Endothelial cell of umbilical vein (primary cell): Measurements from ENCODE around the gene ZNF804A. TPM values are rescaled to one million over a fixed set of nuclear protein-coding genes. Genes with fewer than 3 reads are reported as not detected.

Source experiments
- BruUV-seq: library from RNA; stranded (reverse); fragments of 400-500 nt; replicated peaks from 2 replicates; lab custom pipeline; 2021; lab: Mats Ljungman, UMichigan
- CTCF ChIA-PET: fragments of 300-600, 350-600 bp; sonication (Branson Sonifier 250); formaldehyde crosslinking; loops from one replicate; lab custom pipeline; 2021; ENCODE audit warnings: antibody characterized with exemption, inconsistent platforms; lab: Charles Lee
- POLR2A ChIA-PET: fragments of 300-600, 350-600 bp; sonication (Branson Sonifier 250); formaldehyde crosslinking; loops from one replicate; lab custom pipeline; 2021; ENCODE audit warnings: antibody characterized with exemption, inconsistent platforms; lab: Charles Lee
- DNase-seq: peaks from one replicate; pipeline ENCODE4 v3.0.0-alpha.2; 2011; ENCODE audit warnings: low read depth, low spot score
- FAIRE-seq: peaks from 2 replicates; lab custom pipeline; 2011; peaks lifted over from hg19 to GRCh38; lab: Jason Lieb, UNC
- H2AFZ ChIP-seq: 2 replicates; pipeline ENCODE4 v1.6.0; 2012; ENCODE audit warnings: low read depth, low read length, control low read depth, inconsistent platforms
- H3K27ac ChIP-seq: 2 replicates; pipeline ENCODE4 v1.5.1; 2011; ENCODE audit warnings: low read depth, mild to moderate bottlenecking, control low read depth, low read length, moderate library complexity; ENCODE audit not compliant: insufficient read depth
- H3K27me3 ChIP-seq, 2 experiments: 2 replicates each; pipeline versions ENCODE4 v1.6.0 to v1.6.1; 2011; ENCODE audit warnings: low read length in 2 of 2, mixed read lengths in 1 of 2; ENCODE audit not compliant: control insufficient read depth in 2 of 2, insufficient read depth in 2 of 2
- H3K36me3 ChIP-seq, 2 experiments: 2 replicates in 1 of 2; 3 replicates in 1 of 2; pipeline ENCODE4 v1.5.1; 2011; ENCODE audit warnings: low read length in 2 of 2, mild to moderate bottlenecking in 1 of 2, moderate library complexity in 1 of 2; ENCODE audit not compliant: control insufficient read depth in 2 of 2, insufficient read depth in 2 of 2; ENCODE audit errors: extremely low read depth in 1 of 2
- H3K4me1 ChIP-seq: 3 replicates; pipeline ENCODE4 v1.5.1; 2011; ENCODE audit warnings: mild to moderate bottlenecking, low read length; ENCODE audit not compliant: control insufficient read depth, insufficient read depth; ENCODE audit errors: extremely low read depth
- H3K4me2 ChIP-seq: 2 replicates; pipeline ENCODE4 v1.6.1; 2011; ENCODE audit warnings: low read length, control low read depth, mixed read lengths; ENCODE audit not compliant: insufficient read depth
- H3K4me3 ChIP-seq, 3 experiments: fragments of 200-600 bp in 1 of 3; sonication (generic), shearing (Covaris generic) in 1 of 3; replicated peaks in 1 of 3; 2 replicates each; pipeline ENCODE4 v1.5.1; 2011 to 2016; ENCODE audit warnings: control low read depth in 3 of 3, low read length in 3 of 3, mild to moderate bottlenecking in 2 of 3, inconsistent platforms in 1 of 3, low read depth in 1 of 3, moderate library complexity in 1 of 3; ENCODE audit not compliant: insufficient read depth in 1 of 3
- H3K79me2 ChIP-seq: 2 replicates; pipeline ENCODE4 v1.6.0; 2012; ENCODE audit warnings: low read length, inconsistent platforms; ENCODE audit not compliant: control insufficient read depth, insufficient read depth
- H3K9ac ChIP-seq: replicated peaks from 2 replicates; pipeline ENCODE3; 2011; ENCODE audit warnings: low read length, control low read depth; ENCODE audit not compliant: insufficient read depth; ENCODE audit errors: extremely low read depth
- H3K9me1 ChIP-seq: replicated peaks from 3 replicates; pipeline ENCODE4 v1.6.0; 2011; ENCODE audit warnings: mild to moderate bottlenecking, low read length; ENCODE audit not compliant: control insufficient read depth, insufficient read depth; ENCODE audit errors: extremely low read depth
- H3K9me3 ChIP-seq: replicated peaks from 2 replicates; pipeline ENCODE4 v1.5.1; 2012; ENCODE audit warnings: low read length, inconsistent platforms; ENCODE audit not compliant: control insufficient read depth, insufficient read depth
- H4K20me1 ChIP-seq: replicated peaks from 2 replicates; pipeline ENCODE3; 2011; ENCODE audit warnings: mild to moderate bottlenecking, low read length; ENCODE audit not compliant: control insufficient read depth, insufficient read depth; ENCODE audit errors: extremely low read depth
- CTCF ChIP-seq, 2 donors: IDR thresholded peaks; 1 replicate in 1 of 2; 2 replicates in 1 of 2; pipeline ENCODE4 v1.5.1; 2011; ENCODE audit warnings: low read length in 2 of 2, mild to moderate bottlenecking in 2 of 2, moderate library complexity in 2 of 2, control low read depth in 1 of 2, inconsistent platforms in 1 of 2, low read depth in 1 of 2; ENCODE audit not compliant: insufficient read depth in 1 of 2; ENCODE audit errors: extremely low read depth in 1 of 2
- EZH2 ChIP-seq: IDR thresholded peaks from 2 replicates; pipeline ENCODE4 v1.6.1; 2012; ENCODE audit warnings: borderline replicate concordance, low read depth, mild to moderate bottlenecking, moderate library complexity, low read length, inconsistent platforms; ENCODE audit not compliant: severe bottlenecking
- FOS ChIP-seq: IDR thresholded peaks from 2 replicates; pipeline ENCODE4 v1.6.1; 2011; ENCODE audit warnings: mild to moderate bottlenecking, low read length, moderate library complexity, borderline replicate concordance; ENCODE audit not compliant: insufficient read depth
- GATA2 ChIP-seq: IDR thresholded peaks from 2 replicates; pipeline ENCODE4 v1.7.0; 2011; ENCODE audit warnings: low read depth, mild to moderate bottlenecking, moderate library complexity, mixed read lengths, low read length; ENCODE audit not compliant: insufficient read length, insufficient read depth
- JUN ChIP-seq: IDR thresholded peaks from 2 replicates; pipeline ENCODE4 v1.6.1; 2011; ENCODE audit warnings: borderline replicate concordance, low read depth; ENCODE audit not compliant: insufficient read length, insufficient read depth
- MYC ChIP-seq: IDR thresholded peaks from one replicate; pipeline ENCODE4 v1.6.1; 2011; ENCODE audit warnings: mild to moderate bottlenecking, low read depth, low read length
- POLR2A ChIP-seq: IDR thresholded peaks from 2 replicates; pipeline ENCODE4 v1.6.1; 2012; ENCODE audit warnings: low read depth, mild to moderate bottlenecking, control low read depth, low read length
- POLR2AphosphoS5 ChIP-seq: IDR thresholded peaks from 2 replicates; pipeline ENCODE4 v1.6.1; 2012; ENCODE audit warnings: low read depth, mild to moderate bottlenecking, control low read depth, low read length, moderate library complexity; ENCODE audit not compliant: insufficient read depth
- dilution Hi-C: fragments of 300-500 bp; cut with MboI; formaldehyde crosslinking; loops from one replicate; pipeline ENCODE4 v1.15.0; 2019; ENCODE audit warnings: low sequenced_read_pairs; ENCODE audit not compliant: extremely low pct_ligation_motif_present
- intact Hi-C: fragments of 100-400 bp; cut with micrococcal nuclease; formaldehyde crosslinking; loops from one replicate; pipeline ENCODE4 v1.10.0; 2022
- polyA plus RNA-seq, 4 experiments: library from polyadenylated mRNA; depleted of rRNA in 3 of 4; stranded (reverse) in 3 of 4; unstranded in 1 of 4; fragments of >200 nt; gene quantifications; 2 replicates each; pipeline versions ENCODE4 v1.2.1 to v1.2.3, GENCODE V29; 2011 to 2012; ENCODE audit warnings: missing spikeins in 1 of 4
- total RNA-seq: library from RNA; stranded (reverse); gene quantifications from 2 replicates; pipeline ENCODE4 v1.2.3, GENCODE V29; 2021
- TF ChIP-seq, protein P1 (sequence below): IDR thresholded peaks from 2 replicates; pipeline ENCODE4 v1.6.1; 2011; ENCODE audit not compliant: insufficient read depth, insufficient read length

Gene ZNF804A
- total and polyA plus RNA-seq, 2 donors (not counting 3 experiments of a cell fraction or from before 2014, with no cell fraction given), result 0.22 TPM; not detected in 1

- no TSS peak for BruUV-seq
- Histone ChIP-seq H3K4me1 (peaks cover 22% of the 10 kb centered on the region), H3K27ac (peak overlapping the region; percentile 68), H3K36me3 (no peaks in the 10 kb centered on the region), H3K9me1 (no peaks in the 10 kb centered on the region), H4K20me1 (no peaks in the 10 kb centered on the region), H3K9me3 (no peaks in the 10 kb centered on the region), H2AFZ (no peak overlapping the region), H3K27me3 (no peaks in the 10 kb centered on the region), H3K9ac (no peak overlapping the region), H3K79me2 (no peaks in the 10 kb centered on the region), H3K4me2 (peak overlapping the region; percentile 38), H3K4me3 (no peak overlapping the region)
- DNase-seq, result no peak
- intact Hi-C loops, result no loop called here
- no peak for FAIRE-seq
- TF ChIP-seq FOS (no peak), POLR2A (no peak), EZH2 (no peak), GATA2 (no peak)
- TF ChIP-seq, protein P1, sequence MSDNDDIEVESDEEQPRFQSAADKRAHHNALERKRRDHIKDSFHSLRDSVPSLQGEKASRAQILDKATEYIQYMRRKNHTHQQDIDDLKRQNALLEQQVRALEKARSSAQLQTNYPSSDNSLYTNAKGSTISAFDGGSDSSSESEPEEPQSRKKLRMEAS, result no peak
- ChIA-PET CTCF (interaction anchor here (0.9 kb wide), 1 partner anchor 11 kb away, joined by 4 read pairs; no protein-coding TSS in a partner anchor), POLR2A (no interaction called here)
- dilution Hi-C loops, result no loop called here
Measured at GRCh38 chr2:184780384-184780783, 182.1 kb downstream of the ZNF804A start.

- Histone ChIP-seq H3K4me3 (no peak overlapping the region), H3K9ac (no peak overlapping the region), H3K4me2 (peak overlapping the region; percentile 38), H3K79me2 (no peaks in the 10 kb centered on the region), H3K4me1 (peaks cover 22% of the 10 kb centered on the region), H4K20me1 (no peaks in the 10 kb centered on the region), H3K27ac (peak overlapping the region; percentile 68), H3K27me3 (no peaks in the 10 kb centered on the region), H3K36me3 (no peaks in the 10 kb centered on the region), H3K9me1 (no peaks in the 10 kb centered on the region), H3K9me3 (no peaks in the 10 kb centered on the region), H2AFZ (no peak overlapping the region)
- ChIA-PET CTCF (interaction anchor here (0.9 to 1.9 kb wide), 7 partner anchors 9 to 169 kb away, joined by 3 to 5 read pairs (median 4); no protein-coding TSS in a partner anchor), POLR2A (no interaction called here)
- TF ChIP-seq POLR2AphosphoS5, result peak; percentile 17
- no peak for TF ChIP-seq EZH2
- TF ChIP-seq MYC, result no peak
- TF ChIP-seq JUN, result peak; percentile 23
- peak; percentile 79 for TF ChIP-seq FOS
- TF ChIP-seq CTCF (IDR thresholded peaks at IDR 0.05; ENCODE audit: extremely low read depth in 1 of 2, insufficient read depth in 1 of 2, low read depth in 1 of 2, low read length in 2 of 2), result no peak
- TF ChIP-seq, protein P1, result no peak
- TF ChIP-seq POLR2A, result no peak
- TF ChIP-seq GATA2, result peak; percentile 71
- intact Hi-C loops, result loop anchor here (1.0 kb wide), 1 partner anchor 12 kb away; no protein-coding TSS in a partner anchor
- DNase-seq, result peak; percentile 66
- BruUV-seq, result no TSS peak
- FAIRE-seq, result peak; percentile 43
- dilution Hi-C loops, result no loop called here
Measured at GRCh38 chr2:184780944-184781343, 182.6 kb downstream of the ZNF804A start.
